ENCODE measurements around the gene CACNA1B.
A peak's percentile ranks its signal among the peaks of the same experiment; 100 is the strongest.
"Not testable (repeated sequence)": the region's sequence is repeated elsewhere in the genome, so short reads cannot be mapped to it uniquely, and the experiment has no call there.

Gene CACNA1B

DNA sequence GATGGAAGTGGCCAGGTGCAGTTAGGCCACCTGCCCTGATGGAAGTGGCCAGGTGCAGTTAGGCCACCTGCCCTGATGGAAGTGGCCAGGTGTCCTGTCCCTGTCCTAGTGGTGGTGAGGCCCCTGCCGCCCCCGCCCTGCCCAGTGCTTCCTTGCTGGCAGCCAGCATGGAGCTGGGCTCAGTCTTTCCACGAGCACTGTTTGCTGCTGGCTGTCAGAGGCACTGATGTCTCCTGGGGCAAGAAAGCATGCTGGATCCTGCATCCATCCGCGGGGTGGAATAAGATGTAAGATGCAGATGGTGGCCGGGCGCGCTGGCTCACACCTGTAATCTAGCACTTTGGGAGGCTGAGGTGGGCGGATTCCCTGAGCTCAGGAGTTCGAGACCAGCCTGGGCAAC, 141.9 kb downstream of the CACNA1B start:
- DNase-seq: not testable (repeated sequence)

DNA sequence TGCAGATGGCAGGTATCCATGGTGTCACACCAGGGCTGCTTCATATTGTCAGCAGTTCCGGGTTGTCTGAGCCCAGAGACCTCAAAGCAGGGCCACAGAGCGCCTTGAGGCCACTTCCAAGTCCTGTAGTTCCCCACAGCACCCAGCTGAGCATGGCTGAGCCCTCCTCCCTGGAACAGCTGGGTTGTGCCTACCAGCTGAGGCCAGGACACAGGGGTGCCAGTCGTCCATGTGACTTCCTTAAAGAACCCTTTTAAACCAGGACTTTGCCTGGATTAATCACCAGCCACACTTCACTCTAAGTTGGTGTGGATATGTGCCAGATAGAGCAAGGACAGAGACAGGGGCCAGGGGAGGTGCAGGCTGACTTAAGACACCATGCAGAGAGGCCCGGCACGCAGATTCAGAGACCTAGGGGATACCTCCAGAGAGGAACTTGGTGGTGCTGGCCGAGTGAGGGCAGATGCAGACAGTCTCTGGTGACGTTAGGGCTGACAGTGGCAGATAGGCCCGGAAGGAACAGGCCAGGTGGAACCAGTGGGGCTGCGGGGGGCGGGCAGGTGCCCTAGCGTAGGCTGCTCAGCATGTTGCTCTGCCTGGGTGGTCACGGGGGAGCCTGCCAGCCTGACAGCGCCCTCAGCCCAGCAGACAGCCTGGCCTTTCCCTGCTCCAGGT, 142.7 kb downstream of the CACNA1B start:
- no peak for DNase-seq

DNA sequence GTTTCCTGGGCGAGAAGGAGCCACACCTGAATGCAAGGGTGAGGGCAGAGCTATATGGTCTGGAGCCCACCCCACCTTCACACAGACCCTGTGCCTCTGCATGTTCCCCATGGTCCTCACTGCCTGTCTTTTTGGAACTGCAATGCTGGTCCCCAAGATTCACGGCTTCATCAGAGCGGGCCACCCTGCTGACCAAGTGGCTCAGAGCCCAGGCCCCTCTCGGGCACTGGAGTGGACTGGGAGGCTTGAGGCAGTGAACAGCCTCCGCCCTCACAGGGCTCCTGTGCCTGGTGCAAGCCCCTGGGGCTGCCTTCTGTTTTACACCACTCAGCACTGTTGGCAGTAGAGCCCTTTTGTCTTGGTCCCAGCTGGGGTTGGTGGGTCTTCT, 143.2 kb downstream of the CACNA1B start:
- no peak for DNase-seq

DNA sequence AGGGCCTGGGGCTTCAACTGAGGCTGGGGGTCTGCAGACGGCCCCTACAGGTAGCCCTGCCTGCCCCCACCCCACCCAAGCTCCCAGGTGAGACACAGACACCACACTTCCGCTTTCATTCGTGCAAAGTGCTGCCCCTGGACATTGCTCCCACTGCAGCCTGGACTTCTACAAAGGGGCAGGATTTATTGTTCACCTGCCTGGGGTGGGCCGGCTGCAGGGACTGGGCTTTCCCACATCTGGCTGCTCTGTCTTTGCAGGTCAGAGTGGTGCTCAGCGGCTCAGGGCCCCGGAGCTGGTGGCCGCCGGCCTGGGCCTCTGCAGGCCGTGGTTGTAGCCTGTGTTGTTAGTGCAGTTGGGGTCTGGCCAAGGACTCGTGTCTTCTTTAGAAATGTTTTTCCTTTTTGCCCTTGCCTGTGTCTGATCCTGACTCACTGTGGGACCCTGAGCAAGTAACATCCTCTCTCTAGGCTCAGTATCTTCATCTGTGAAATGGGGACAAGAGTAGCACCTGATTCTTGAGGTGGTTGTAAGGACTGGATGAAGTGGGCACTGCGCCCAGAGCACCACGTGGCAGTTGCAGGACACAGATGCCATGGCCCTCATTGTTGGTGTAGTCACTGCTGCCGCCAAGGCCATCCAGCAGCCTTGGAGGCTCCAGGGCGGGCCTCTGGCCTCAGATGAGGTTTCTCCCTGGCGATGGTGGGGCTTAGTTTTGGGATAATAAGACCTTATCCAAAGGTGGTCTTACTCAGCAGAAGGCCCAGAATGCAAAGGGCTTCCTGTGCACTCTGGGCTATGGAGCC, 143.9 kb downstream of the CACNA1B start:
- no peak for DNase-seq

DNA sequence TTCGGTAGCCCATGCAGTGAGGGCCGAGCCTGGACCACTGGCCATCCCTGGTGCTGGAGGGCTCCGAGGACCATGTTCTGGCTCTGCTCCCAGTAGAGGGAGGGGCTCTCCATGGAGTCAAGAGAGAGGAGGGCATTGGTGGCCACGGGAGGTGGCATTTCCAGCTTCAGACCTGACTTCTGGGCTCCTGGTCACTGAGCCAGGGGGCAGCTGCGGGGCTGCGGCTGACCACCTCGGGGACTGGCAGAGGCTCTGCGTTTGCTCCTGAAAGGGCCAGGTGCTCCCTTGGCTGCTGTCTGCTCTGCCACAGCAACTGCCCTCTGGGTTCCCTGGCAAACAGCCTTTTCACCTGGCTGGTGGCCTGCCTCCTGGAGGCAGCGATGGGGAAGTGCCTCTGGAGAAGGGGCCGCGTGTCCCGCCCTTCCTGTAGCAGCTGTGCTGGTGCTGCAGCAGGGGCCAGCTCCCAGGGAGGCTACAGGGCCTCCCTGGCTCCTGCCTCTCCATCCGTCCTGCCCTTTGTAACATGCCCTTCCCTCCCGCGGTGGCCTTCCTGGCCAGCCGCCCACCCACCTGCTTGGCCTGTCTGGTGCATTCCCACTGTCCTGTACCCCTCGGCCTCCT, 144.6 kb downstream of the CACNA1B start:
- DNase-seq: peak; percentile 61

DNA sequence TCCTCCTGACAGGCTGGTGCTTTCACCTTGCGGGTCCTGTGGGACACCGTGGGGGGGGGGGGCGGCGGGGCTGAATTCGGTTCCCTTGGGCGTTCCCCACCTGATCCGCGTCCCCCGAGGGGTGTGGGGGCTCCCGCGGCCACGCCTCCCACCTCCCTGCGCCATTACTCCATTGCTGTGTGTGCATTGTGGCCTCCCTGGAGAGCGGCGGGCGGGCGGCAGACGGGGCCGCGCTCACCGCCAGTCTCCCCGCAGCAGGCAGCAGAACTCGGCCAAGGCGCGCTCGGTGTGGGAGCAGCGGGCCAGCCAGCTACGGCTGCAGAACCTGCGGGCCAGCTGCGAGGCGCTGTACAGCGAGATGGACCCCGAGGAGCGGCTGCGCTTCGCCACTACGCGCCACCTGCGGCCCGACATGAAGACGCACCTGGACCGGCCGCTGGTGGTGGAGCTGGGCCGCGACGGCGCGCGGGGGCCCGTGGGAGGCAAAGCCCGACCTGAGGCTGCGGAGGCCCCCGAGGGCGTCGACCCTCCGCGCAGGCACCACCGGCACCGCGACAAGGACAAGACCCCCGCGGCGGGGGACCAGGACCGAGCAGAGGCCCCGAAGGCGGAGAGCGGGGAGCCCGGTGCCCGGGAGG, 145.3 kb downstream of the CACNA1B start:
- DNase-seq: no peak

DNA sequence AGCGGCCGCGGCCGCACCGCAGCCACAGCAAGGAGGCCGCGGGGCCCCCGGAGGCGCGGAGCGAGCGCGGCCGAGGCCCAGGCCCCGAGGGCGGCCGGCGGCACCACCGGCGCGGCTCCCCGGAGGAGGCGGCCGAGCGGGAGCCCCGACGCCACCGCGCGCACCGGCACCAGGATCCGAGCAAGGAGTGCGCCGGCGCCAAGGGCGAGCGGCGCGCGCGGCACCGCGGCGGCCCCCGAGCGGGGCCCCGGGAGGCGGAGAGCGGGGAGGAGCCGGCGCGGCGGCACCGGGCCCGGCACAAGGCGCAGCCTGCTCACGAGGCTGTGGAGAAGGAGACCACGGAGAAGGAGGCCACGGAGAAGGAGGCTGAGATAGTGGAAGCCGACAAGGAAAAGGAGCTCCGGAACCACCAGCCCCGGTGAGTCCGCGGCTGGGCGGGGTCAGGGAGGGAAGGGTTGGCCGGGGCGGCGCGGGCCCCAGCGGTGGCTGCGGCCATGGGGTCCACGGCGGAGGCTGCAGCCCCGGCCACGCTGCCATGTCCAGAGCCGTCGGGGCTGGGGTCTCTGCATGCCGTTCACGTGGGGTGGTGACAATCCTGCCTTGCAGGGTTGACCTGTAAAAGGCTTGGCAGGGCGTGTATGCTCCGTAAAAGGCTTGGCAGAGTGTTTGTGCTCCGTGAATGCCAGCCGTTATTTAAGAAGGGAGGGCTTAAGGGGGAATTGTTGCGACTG, 146.0 kb downstream of the CACNA1B start:
- no peak for DNase-seq

DNA sequence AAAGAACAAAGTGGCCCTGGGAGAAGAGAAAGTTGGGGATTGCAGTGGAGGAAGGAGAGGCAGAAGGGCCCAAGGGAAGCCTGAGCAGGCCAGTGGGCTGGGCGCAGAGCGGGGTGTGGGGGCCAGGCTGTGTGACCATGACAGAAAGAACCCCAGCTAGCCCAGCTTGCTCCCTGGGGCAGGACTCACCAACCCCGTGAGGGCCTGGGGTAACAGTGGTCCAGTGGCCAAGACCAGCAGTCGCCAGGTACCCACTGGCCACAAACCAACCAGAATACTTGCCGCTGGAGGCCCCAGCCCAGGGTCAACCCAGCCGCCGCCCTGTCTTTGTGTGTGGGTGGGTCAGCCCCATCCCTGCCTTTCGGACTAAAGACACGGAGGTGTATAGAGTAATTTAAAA, 146.5 kb downstream of the CACNA1B start:
- DNase-seq: no peak

DNA sequence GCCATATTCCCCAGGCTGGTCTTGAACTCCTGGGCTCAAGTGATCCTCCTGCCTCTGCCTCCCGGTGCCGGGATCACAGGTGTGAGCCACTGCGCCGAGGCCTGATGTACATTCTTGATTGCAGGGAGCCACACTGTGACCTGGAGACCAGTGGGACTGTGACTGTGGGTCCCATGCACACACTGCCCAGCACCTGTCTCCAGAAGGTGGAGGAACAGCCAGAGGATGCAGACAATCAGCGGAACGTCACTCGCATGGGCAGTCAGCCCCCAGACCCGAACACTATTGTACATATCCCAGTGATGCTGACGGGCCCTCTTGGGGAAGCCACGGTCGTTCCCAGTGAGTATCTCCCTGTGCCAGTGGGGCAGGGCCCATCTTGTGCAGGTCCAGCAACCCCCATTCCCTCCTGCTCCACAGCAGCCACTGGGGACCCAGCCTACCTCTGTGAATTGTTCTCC, 147.3 kb downstream of the CACNA1B start:
- DNase-seq: no peak

DNA sequence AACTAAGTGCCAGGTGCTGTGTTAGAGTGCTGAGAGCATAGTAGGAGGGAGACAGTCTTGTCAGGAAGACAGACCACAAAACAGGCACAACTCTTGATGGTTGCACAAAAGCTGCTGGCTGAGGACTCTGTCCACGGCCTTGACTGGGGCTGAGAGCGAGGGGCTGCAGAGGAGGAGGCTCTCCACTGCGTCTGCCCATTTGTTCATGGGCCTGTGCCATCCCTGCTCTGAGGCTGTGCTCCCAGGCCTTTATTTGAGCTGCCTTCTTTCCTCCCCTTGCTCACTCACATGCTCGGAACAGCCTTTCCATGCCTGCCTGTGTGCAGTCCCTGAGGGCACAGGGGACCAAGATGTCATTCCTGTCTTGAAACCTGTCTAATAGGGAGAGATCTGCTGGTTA, 147.8 kb downstream of the CACNA1B start:
- DNase-seq: no peak

DNA sequence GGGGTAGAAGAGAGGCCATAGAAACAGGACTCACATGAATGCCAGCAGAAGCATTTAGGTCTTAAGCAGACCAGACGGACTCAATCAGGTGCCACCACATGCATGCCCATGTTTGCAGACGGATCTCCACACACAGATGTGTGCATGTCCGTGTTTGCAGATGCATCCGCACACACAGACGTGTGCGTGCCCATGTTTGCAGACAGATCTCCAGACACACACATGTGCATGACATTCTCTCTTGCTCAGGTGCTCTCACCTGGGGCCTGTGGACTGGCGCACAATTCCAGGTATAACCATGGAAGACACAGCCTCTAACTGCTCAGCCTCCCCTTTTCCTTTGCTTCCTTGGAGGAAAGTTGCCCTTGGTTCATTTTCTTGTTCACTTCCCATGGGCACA, 148.3 kb downstream of the CACNA1B start:
- no peak for DNase-seq

DNA sequence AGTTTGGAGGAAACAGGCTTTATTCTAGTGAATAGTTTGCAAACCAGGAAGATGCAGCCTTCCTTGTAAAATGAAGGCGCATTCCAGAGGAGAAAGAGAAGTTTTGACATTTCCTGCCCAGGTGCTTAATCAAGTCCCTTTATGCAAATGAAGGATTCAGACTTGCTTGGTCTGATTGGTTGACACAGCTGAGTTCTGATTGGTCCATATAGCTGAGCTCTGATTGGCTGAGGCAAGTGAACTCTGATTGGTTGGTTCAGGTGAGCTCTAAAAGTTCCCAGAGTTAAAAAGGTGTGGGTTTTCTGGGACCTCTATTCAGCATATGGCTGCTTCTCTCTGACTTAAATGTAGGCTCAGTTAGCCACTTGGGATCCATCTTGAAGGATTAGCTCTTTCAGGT, 151.0 kb downstream of the CACNA1B start:
- no peak for DNase-seq

DNA sequence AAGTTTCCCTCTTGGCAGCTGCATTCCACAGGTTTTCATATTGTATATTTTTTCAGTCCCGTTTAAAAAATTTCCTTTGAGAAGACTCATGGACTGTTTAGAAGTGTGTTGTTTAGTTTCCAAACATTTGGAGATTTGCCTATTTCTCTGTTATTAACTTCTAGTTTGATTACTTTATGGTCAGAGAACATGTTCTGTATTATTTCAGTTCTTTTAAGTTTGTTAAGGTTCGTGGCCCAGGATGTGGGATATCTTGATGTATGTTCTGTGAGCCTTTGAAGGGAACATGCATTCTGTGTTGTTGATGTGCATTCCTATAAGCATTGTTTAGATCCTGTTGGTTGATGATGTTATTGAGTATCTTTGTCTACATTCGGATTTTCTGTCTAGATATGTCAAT, 153.6 kb downstream of the CACNA1B start:
- no peak for DNase-seq

DNA sequence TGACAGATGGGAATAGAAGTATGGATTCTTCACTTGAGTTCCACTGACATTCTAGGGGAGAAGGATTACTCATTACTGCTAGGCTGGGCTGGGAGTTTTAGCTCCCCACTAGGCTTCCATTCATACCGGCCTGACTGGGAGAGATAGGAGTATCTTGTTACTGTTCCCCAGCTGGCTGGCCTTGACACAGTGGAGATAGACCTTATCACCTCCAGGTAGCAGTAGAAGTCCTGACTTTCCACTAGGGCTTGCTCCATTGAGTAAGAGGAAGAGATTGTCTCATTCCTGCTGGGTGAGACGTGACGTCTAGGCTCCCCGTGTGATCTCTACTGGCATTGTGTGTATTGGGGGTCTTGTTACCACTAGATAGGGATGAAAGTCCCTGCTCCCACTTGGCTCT, 156.4 kb downstream of the CACNA1B start:
- DNase-seq: no peak

DNA sequence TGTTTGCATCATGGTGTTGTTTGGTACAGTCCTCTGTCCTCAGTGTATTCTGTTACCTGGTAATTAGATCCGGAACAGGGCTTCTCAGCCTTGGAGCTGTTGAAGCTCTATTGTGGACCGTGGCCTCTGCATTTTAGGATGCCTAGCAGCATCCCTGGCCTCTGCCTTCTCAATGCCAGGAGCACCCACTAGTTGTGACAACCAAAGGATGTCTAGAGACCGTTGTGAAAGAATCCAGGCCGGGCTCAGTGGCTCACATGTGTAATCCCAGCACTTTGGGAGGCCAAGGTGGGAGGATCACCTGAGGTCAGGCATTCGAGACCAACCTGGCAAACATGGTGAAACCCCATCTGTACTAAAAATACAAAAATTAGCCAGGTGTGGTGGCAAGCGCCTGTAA, 159.6 kb downstream of the CACNA1B start:
- no peak for DNase-seq

DNA sequence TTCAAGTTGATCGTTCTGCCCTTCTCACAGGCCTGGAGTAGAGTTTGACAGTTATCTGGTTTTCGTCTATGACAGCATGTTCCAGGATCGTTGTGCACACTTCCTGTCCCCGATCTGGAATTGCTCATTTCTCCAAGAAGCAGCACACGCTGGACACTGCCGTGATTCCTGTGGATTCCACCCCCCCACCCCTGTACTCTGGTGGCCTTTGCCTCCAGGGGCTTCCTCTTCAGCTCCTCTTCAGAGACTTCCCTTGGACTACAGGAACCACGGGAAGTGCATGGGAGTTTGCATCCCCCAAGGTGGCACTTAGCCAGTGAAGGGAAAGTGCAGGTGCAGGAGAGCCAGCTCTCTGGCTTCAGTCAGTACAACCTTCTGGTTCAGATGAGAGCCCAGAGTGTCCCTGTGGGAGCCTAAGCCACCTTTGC, 160.7 kb downstream of the CACNA1B start:
- DNase-seq: no peak

DNA sequence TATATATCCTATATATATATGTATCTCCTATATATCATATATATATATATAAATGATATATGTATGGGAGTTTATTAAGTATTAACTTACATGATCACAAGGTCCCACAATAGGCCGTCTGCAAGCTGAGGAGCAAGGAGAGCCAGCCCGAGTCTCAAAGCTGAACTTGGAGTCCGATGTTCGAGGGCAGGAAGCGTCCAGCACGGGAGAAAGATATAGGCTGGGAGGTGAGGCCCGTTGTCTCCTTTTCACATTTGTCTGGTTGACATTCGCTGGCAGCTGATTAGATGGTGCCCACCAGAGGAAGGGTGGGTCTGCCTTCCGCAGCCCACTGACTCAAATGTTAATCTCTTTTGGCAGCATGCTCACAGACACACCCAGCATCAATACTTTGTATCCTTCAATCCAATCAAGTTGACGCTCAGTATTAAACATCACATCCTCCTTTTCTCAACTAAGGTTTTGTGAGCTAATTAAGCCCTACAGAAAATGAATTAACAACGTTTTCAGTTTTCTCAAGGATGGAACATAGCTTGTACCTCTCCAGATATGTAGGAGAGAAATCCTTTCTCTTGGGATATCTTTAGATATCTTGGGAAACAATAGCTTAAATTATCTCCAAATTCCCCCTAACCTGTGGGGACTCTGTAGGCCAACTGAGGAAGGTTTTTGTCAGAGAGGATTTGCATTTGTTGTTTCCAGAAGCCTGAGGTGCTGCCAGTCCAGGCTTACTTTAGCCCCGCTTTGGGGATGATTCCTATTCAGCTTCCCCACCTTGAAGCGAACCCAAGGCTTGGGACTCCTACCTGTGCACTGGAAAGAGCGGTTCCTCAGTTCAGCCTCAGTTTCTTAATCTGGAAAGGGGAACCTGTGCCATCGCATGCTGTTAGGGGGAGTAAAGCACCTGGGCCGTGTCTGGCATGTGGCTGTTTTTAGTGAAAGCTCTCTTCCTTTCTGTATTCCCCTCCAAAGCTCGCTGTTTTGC, 163.2 kb downstream of the CACNA1B start:
- no peak for DNase-seq

DNA sequence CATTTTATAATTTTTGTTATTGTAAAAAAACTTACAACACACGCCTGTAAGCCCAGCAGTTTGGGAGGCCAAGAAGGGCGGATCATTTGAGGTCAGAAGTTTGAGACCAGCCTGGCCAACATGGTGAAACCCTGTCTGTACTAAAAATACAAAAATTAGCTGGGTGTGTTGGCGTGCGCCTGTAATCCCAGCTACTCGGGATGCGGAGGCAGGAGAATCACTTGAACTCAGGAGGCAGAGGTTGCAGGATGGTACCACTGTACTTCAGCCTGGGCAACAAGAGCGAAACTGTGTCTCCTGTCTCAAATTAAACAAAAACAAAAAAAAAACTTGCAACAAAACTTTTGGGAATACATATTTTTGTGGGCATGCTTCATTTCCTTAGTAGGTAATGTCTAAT, 164.6 kb downstream of the CACNA1B start:
- no peak for DNase-seq

DNA sequence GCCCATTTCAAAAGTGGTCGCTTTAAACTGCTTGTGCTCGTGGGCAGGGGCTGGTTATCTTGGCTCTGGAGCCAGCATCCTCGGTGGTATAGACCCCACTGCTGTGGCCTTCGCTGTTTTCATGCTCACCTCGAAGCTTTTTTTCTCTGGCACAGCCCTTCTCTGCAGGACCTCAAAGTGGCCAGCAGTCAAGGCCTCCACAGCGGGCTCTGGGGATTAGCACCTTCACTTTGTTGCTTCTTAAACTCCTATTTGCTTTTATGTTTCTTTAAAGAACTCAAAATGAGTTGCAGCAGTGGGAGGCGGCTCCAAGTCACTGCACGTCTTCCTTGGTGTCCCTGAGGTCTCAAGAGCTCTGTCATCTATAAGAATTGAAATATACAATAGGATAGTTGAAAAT, 165.1 kb downstream of the CACNA1B start:
- DNase-seq: no peak

DNA sequence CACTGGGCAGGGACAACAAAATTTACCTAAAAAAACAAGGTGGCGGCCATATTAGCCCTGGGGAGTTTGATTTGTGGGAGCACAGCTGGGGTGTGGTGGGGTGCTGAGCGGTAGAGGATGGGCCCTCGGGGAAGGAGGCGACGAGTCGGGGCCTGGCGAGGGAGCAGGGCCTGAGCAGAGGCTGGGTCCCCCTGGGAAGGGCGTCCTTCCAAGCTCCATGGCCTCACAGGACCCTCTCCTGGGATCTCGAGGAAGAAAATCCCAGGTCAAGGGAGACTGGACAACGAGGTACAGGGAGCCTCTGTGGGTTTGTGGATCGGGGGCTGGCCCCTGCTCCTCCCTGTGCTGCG, 165.5 kb downstream of the CACNA1B start:
- no peak for DNase-seq

All from activated CD8-positive, alpha-beta memory T cell treated with anti-CD3 and anti-CD28 coated beads, Interleukin-2, amount 50 U/mL, for 48 hours (primary cell).